GM19240 (cell line): Measurements from ENCODE around the gene LMX1B.

Source experiments
- DNase-seq: peaks from one replicate; pipeline ENCODE4 v3.0.0; 2011; ENCODE audit warnings: low spot score; ENCODE audit not compliant: insufficient read length

Gene LMX1B

GRCh38 chr9:126617823-126618165, 4.1 kb downstream of the LMX1B start:
- no peak for DNase-seq

- no peak for DNase-seq
Observed at GRCh38 chr9:126618190-126618584, 4.5 kb downstream of the LMX1B start.

GRCh38 chr9:126618585-126619360, 5.0 kb downstream of the LMX1B start:
- DNase-seq = no peak

GRCh38 chr9:126619361-126620135, 5.8 kb downstream of the LMX1B start:
- no peak for DNase-seq

- no peak for DNase-seq
Observed at GRCh38 chr9:126620478-126620877, 6.8 kb downstream of the LMX1B start.

GRCh38 chr9:126621061-126621918, 7.6 kb downstream of the LMX1B start:
- no peak for DNase-seq

GRCh38 chr9:126621919-126622735, 8.4 kb downstream of the LMX1B start:
- DNase-seq = no peak

- DNase-seq = no peak
Observed at GRCh38 chr9:126623314-126623666, 9.6 kb downstream of the LMX1B start.

GRCh38 chr9:126623667-126624478, 10.1 kb downstream of the LMX1B start:
- DNase-seq = no peak

GRCh38 chr9:126624479-126624826, 10.7 kb downstream of the LMX1B start:
- DNase-seq = no peak

GRCh38 chr9:126624912-126625311, 11.2 kb downstream of the LMX1B start:
- DNase-seq = no peak

GRCh38 chr9:126625329-126626126, 11.8 kb downstream of the LMX1B start:
- DNase-seq = no peak

GRCh38 chr9:126626127-126626925, 12.6 kb downstream of the LMX1B start:
- DNase-seq = no peak

GRCh38 chr9:126626926-126627233, 13.2 kb downstream of the LMX1B start:
- DNase-seq = no peak

GRCh38 chr9:126628146-126628545, 14.4 kb downstream of the LMX1B start:
- DNase-seq = no peak

GRCh38 chr9:126628969-126629674, 15.4 kb downstream of the LMX1B start:
- no peak for DNase-seq

GRCh38 chr9:126630458-126631237, 16.9 kb downstream of the LMX1B start:
- DNase-seq = no peak

GRCh38 chr9:126631254-126631653, 17.5 kb downstream of the LMX1B start:
- DNase-seq = no peak
